Upper lobe of left lung (tissue), 4 donors: ENCODE measurements around the gene SERPINB12.

Experiments used
- CTCF ChIP-seq, 6 experiments: fragments of 450-650 bp in 4 of 6; fragments of 200-600 bp in 2 of 6; sonication (generic) in 2 of 6; IDR thresholded peaks; one replicate each; pipeline ENCODE4 v1.5.1; 2016 to 2019; ENCODE audit warnings: antibody characterized with exemption in 6 of 6
- EP300 ChIP-seq, 4 donors: sonication (generic); formaldehyde crosslinking; IDR thresholded peaks; one replicate each; pipeline ENCODE4 v1.5.1; 2017; ENCODE audit warnings: antibody characterized with exemption in 4 of 4, control low read depth in 2 of 4

DNA sequence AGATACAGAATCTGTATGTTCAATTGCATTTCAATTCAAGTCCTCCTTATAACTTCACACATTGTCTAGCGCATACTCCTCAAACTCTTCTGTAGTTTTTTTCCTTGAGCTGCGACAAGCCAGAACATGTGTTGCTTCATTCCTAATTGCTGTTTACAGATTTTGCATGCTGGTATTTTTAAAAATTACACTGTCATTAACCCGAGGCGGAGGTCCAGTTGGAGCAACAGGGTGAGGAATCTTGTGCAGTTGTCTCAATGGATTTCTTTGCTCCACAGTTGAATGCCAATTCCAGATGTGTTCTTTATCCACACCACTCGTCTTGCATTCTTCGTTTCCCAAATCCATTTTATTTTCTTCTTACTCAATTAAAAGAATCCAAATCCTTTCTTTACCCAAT is 28.6 kb downstream of the SERPINB12 start:
- TF ChIP-seq CTCF (IDR thresholded peaks at IDR 0.05) (no peak), EP300 (IDR thresholded peaks at IDR 0.05) (no peak)
